ENCODE measurements around the gene CLEC17A.

The CLEC17A gene

GRCh38 chr19:14565298-14565679 lies 17.6 kb upstream of the CLEC17A start:
- no peak overlapping the region for H2AFZ ChIP-seq (ENCODE audit: low read depth, low read length)
- no peak overlapping the region for H2BK12ac ChIP-seq (ENCODE audit: low read length in 2 of 2)
- peaks cover 36% of the 10 kb centered on the region for H3K4me1 ChIP-seq (ENCODE audit: control insufficient read depth, insufficient read depth, low read depth, low read length)
- no peak overlapping the region for H3K27ac ChIP-seq (ENCODE audit: low read length, poor library complexity, severe bottlenecking)
- H4K91ac ChIP-seq (ENCODE audit: low read length), result no peak overlapping the region
- no peak overlapping the region for H3K4ac ChIP-seq (ENCODE audit: low read depth in 1 of 2, low read length in 2 of 2)
- no peak overlapping the region for H3K23ac ChIP-seq (ENCODE audit: low read length in 2 of 2)
- peaks cover 47% of the 10 kb centered on the region for H3K79me1 ChIP-seq (replicated peaks; ENCODE audit: low read length, poor library complexity, severe bottlenecking)
- H3K9ac ChIP-seq (ENCODE audit: low read length), result no peak overlapping the region
- no peaks in the 10 kb centered on the region for H3K9me3 ChIP-seq (ENCODE audit: control insufficient read depth, low read length)
- no peak for DNase-seq
- no peak overlapping the region for H2AK5ac ChIP-seq (ENCODE audit: low read length, severe bottlenecking)
- H3K14ac ChIP-seq (ENCODE audit: low read length in 2 of 2), result no peak overlapping the region
- H2BK5ac ChIP-seq (ENCODE audit: low read depth, low read length, poor library complexity, severe bottlenecking), result no peak overlapping the region
- no peak overlapping the region for H2BK120ac ChIP-seq (ENCODE audit: low read depth, low read length)
- H3K18ac ChIP-seq (ENCODE audit: low read depth in 1 of 2, low read length in 2 of 2), result no peak overlapping the region
- no peaks in the 10 kb centered on the region for H3K27me3 ChIP-seq (ENCODE audit: control insufficient read depth in 1 of 2, insufficient read depth in 1 of 2, low read length in 2 of 2)
- H4K8ac ChIP-seq (ENCODE audit: low read length), result peak overlapping the region; percentile 45
- H3K36me3 ChIP-seq (ENCODE audit: control insufficient read depth in 1 of 2, insufficient read depth in 2 of 2, low read depth in 1 of 2, low read length in 2 of 2), result peaks cover 18 to 69% of the 10 kb centered on the region in 2 experiments
- H2BK15ac ChIP-seq (ENCODE audit: low read depth, poor library complexity, severe bottlenecking), result peak overlapping the region; percentile 15
- WGBS, result 96% methylated on average over 21 of the region's 22 CpGs
- no peak overlapping the region for H3K4me3 ChIP-seq (ENCODE audit: insufficient read depth in 1 of 2, low read depth in 1 of 2, low read length in 2 of 2)
- H3K4me2 ChIP-seq (ENCODE audit: low read length, poor library complexity, severe bottlenecking), result no peak overlapping the region

- Histone ChIP-seq H3K27ac (ENCODE audit: low read length, poor library complexity, severe bottlenecking) (no peak overlapping the region), H3K4me1 (ENCODE audit: control insufficient read depth, insufficient read depth, low read depth, low read length) (peaks cover 35% of the 10 kb centered on the region), H3K79me1 (replicated peaks; ENCODE audit: low read length, poor library complexity, severe bottlenecking) (peaks cover 40% of the 10 kb centered on the region), H3K23ac (ENCODE audit: low read length in 2 of 2) (no peak overlapping the region), H3K18ac (ENCODE audit: low read depth in 1 of 2, low read length in 2 of 2) (no peak overlapping the region), H3K9me3 (ENCODE audit: control insufficient read depth, low read length) (no peaks in the 10 kb centered on the region), H2BK15ac (ENCODE audit: low read depth, poor library complexity, severe bottlenecking) (no peak overlapping the region), H2BK120ac (ENCODE audit: low read depth, low read length) (no peak overlapping the region), H3K27me3 (ENCODE audit: control insufficient read depth in 1 of 2, insufficient read depth in 1 of 2, low read length in 2 of 2) (no peaks in the 10 kb centered on the region), H2AK5ac (ENCODE audit: low read length, severe bottlenecking) (no peak overlapping the region), H3K4ac (ENCODE audit: low read depth in 1 of 2, low read length in 2 of 2) (no peak overlapping the region), H3K4me3 (ENCODE audit: insufficient read depth in 1 of 2, low read depth in 1 of 2, low read length in 2 of 2) (peak overlapping the region in 1 of 2 experiments; percentile 2), H3K4me2 (ENCODE audit: low read length, poor library complexity, severe bottlenecking) (no peak overlapping the region), H3K36me3 (ENCODE audit: control insufficient read depth in 1 of 2, insufficient read depth in 2 of 2, low read depth in 1 of 2, low read length in 2 of 2) (peaks cover 18 to 69% of the 10 kb centered on the region in 2 experiments), H2AFZ (ENCODE audit: low read depth, low read length) (no peak overlapping the region), H4K8ac (ENCODE audit: low read length) (no peak overlapping the region), H4K91ac (ENCODE audit: low read length) (no peak overlapping the region), H3K14ac (ENCODE audit: low read length in 2 of 2) (no peak overlapping the region), H3K9ac (ENCODE audit: low read length) (no peak overlapping the region), H2BK5ac (ENCODE audit: low read depth, low read length, poor library complexity, severe bottlenecking) (no peak overlapping the region), H2BK12ac (ENCODE audit: low read length in 2 of 2) (no peak overlapping the region)
- 94% methylated on average over 20 of the region's 31 CpGs for WGBS
- DNase-seq, result no peak
Observed at GRCh38 chr19:14565765-14566711, 16.8 kb upstream of the CLEC17A start.

GRCh38 chr19:14566712-14567077 lies 16.2 kb upstream of the CLEC17A start:
- Histone ChIP-seq H3K23ac (ENCODE audit: low read length in 2 of 2) (no peak overlapping the region), H3K9ac (ENCODE audit: low read length) (no peak overlapping the region), H3K4me3 (ENCODE audit: insufficient read depth in 1 of 2, low read depth in 1 of 2, low read length in 2 of 2) (no peak overlapping the region), H3K36me3 (ENCODE audit: control insufficient read depth in 1 of 2, insufficient read depth in 2 of 2, low read depth in 1 of 2, low read length in 2 of 2) (peaks cover 18 to 69% of the 10 kb centered on the region in 2 experiments), H3K14ac (ENCODE audit: low read length in 2 of 2) (no peak overlapping the region), H2AK5ac (ENCODE audit: low read length, severe bottlenecking) (no peak overlapping the region), H3K9me3 (ENCODE audit: control insufficient read depth, low read length) (no peaks in the 10 kb centered on the region), H4K91ac (ENCODE audit: low read length) (no peak overlapping the region), H3K4ac (ENCODE audit: low read depth in 1 of 2, low read length in 2 of 2) (no peak overlapping the region), H2BK5ac (ENCODE audit: low read depth, low read length, poor library complexity, severe bottlenecking) (no peak overlapping the region), H3K79me1 (replicated peaks; ENCODE audit: low read length, poor library complexity, severe bottlenecking) (peaks cover 38% of the 10 kb centered on the region), H4K8ac (ENCODE audit: low read length) (no peak overlapping the region), H3K18ac (ENCODE audit: low read depth in 1 of 2, low read length in 2 of 2) (no peak overlapping the region), H3K27ac (ENCODE audit: low read length, poor library complexity, severe bottlenecking) (no peak overlapping the region), H2BK15ac (ENCODE audit: low read depth, poor library complexity, severe bottlenecking) (no peak overlapping the region), H3K4me2 (ENCODE audit: low read length, poor library complexity, severe bottlenecking) (no peak overlapping the region), H2BK12ac (ENCODE audit: low read length in 2 of 2) (no peak overlapping the region), H2BK120ac (ENCODE audit: low read depth, low read length) (no peak overlapping the region), H3K4me1 (ENCODE audit: control insufficient read depth, insufficient read depth, low read depth, low read length) (peaks cover 32% of the 10 kb centered on the region), H3K27me3 (ENCODE audit: control insufficient read depth in 1 of 2, insufficient read depth in 1 of 2, low read length in 2 of 2) (no peaks in the 10 kb centered on the region), H2AFZ (ENCODE audit: low read depth, low read length) (no peak overlapping the region)
- WGBS, result 96% methylated on average over 18 of the region's 18 CpGs
- DNase-seq, result no peak

- H4K8ac ChIP-seq (ENCODE audit: low read length), result no peak overlapping the region
- peaks cover 28% of the 10 kb centered on the region for H3K4me1 ChIP-seq (ENCODE audit: control insufficient read depth, insufficient read depth, low read depth, low read length)
- H3K23ac ChIP-seq (ENCODE audit: low read length in 2 of 2), result no peak overlapping the region
- no peak overlapping the region for H3K4ac ChIP-seq (ENCODE audit: low read depth in 1 of 2, low read length in 2 of 2)
- 93% methylated on average over 11 of the region's 11 CpGs for WGBS
- no peak overlapping the region for H3K27ac ChIP-seq (ENCODE audit: low read length, poor library complexity, severe bottlenecking)
- H2BK120ac ChIP-seq (ENCODE audit: low read depth, low read length), result no peak overlapping the region
- H2BK5ac ChIP-seq (ENCODE audit: low read depth, low read length, poor library complexity, severe bottlenecking), result no peak overlapping the region
- H3K4me3 ChIP-seq (ENCODE audit: insufficient read depth in 1 of 2, low read depth in 1 of 2, low read length in 2 of 2), result no peak overlapping the region
- no peaks in the 10 kb centered on the region for H3K9me3 ChIP-seq (ENCODE audit: control insufficient read depth, low read length)
- no peak overlapping the region for H4K91ac ChIP-seq (ENCODE audit: low read length)
- H3K27me3 ChIP-seq (ENCODE audit: control insufficient read depth in 1 of 2, insufficient read depth in 1 of 2, low read length in 2 of 2), result no peaks in the 10 kb centered on the region
- no peak overlapping the region for H3K9ac ChIP-seq (ENCODE audit: low read length)
- H2BK15ac ChIP-seq (ENCODE audit: low read depth, poor library complexity, severe bottlenecking), result no peak overlapping the region
- no peak overlapping the region for H2AFZ ChIP-seq (ENCODE audit: low read depth, low read length)
- peaks cover 18 to 69% of the 10 kb centered on the region in 2 experiments for H3K36me3 ChIP-seq (ENCODE audit: control insufficient read depth in 1 of 2, insufficient read depth in 2 of 2, low read depth in 1 of 2, low read length in 2 of 2)
- no peak for DNase-seq
- peaks cover 37% of the 10 kb centered on the region for H3K79me1 ChIP-seq (replicated peaks; ENCODE audit: low read length, poor library complexity, severe bottlenecking)
- H2BK12ac ChIP-seq (ENCODE audit: low read length in 2 of 2), result no peak overlapping the region
- no peak overlapping the region for H3K18ac ChIP-seq (ENCODE audit: low read depth in 1 of 2, low read length in 2 of 2)
- H3K4me2 ChIP-seq (ENCODE audit: low read length, poor library complexity, severe bottlenecking), result no peak overlapping the region
- H2AK5ac ChIP-seq (ENCODE audit: low read length, severe bottlenecking), result no peak overlapping the region
- no peak overlapping the region for H3K14ac ChIP-seq (ENCODE audit: low read length in 2 of 2)
Observed at GRCh38 chr19:14567079-14567478, 15.8 kb upstream of the CLEC17A start.

Data from mesenchymal stem cell (in vitro differentiated cells and primary cell).